Posterior vena cava (tissue), 2 donors: Measurements from ENCODE around the gene DNAJC17. TPM values are rescaled to one million over a fixed set of nuclear protein-coding genes. Genes with fewer than 3 reads are reported as not detected.

Source experiments
- DNase-seq: peaks from one replicate; pipeline ENCODE4 v3.0.0-alpha.2; 2020; ENCODE audit warnings: low spot score
- intact Hi-C, 2 donors: fragments of 100-400 bp; cut with DNase I; formaldehyde crosslinking; loops; one replicate each; pipeline versions ENCODE4 v1.14.1 to v1.14.2; 2022 to 2023
- total RNA-seq, 2 donors: library from RNA; stranded (reverse); fragmentation: NEBNext Ultra II Directional; extraction: Animal tissue kit (Norgen Biotek cat#: 25700); gene quantifications; one replicate each; pipeline ENCODE4 v1.2.1, GENCODE V29; 2021
- donor health status: DM: yes; HTN: yes; CAD: no.
- donor health status: DM: yes; HTN: yes; CAD: no.

Gene DNAJC17
- total RNA-seq, 2 donors from 2014 or later, result 18.3 to 22.9 TPM

- no peak for DNase-seq
- intact Hi-C loops, result no loop called here
Measured at GRCh38 chr15:40750885-40751284, 56.4 kb downstream of the DNAJC17 start.

- intact Hi-C loops, result no loop called here
Measured at GRCh38 chr15:40749151-40749630, 58.1 kb downstream of the DNAJC17 start.

GRCh38 chr15:40747685-40748631, 59.3 kb downstream of the DNAJC17 start:
- intact Hi-C loops, result no loop called here
- no peak for DNase-seq

More at GRCh38 chr15:40749151-40749630, 58.1 kb downstream of the DNAJC17 start:
- DNase-seq, result no peak

- intact Hi-C loops, result no loop called here
- DNase-seq, result no peak
Measured at GRCh38 chr15:40746916-40747418, 60.3 kb downstream of the DNAJC17 start.

GRCh38 chr15:40744815-40745152, 62.5 kb downstream of the DNAJC17 start:
- DNase-seq, result no peak
- intact Hi-C loops, result no loop called here

- intact Hi-C loops, result no loop called here
- no peak for DNase-seq
Measured at GRCh38 chr15:40743921-40744814, 63.1 kb downstream of the DNAJC17 start.

- intact Hi-C loops, result no loop called here
- no peak for DNase-seq
Measured at GRCh38 chr15:40743485-40743901, 63.8 kb downstream of the DNAJC17 start.

- DNase-seq, result no peak
- intact Hi-C loops, result loop anchor here in 1 of 2 donors (1.0 kb wide), 1 partner anchor 20 kb away; no protein-coding TSS in a partner anchor
Measured at GRCh38 chr15:40739854-40740253, 67.4 kb downstream of the DNAJC17 start.

GRCh38 chr15:40739047-40739446, 68.2 kb downstream of the DNAJC17 start:
- intact Hi-C loops, result loop anchor here in 1 of 2 donors (1.0 kb wide), 1 partner anchor 21 kb away; no protein-coding TSS in a partner anchor
- no peak for DNase-seq

- intact Hi-C loops, result no loop called here
- no peak for DNase-seq
Measured at GRCh38 chr15:40737048-40737447, 70.2 kb downstream of the DNAJC17 start.

GRCh38 chr15:40736575-40736974, 70.7 kb downstream of the DNAJC17 start:
- no peak for DNase-seq
- intact Hi-C loops, result no loop called here

GRCh38 chr15:40731034-40731433, 76.2 kb downstream of the DNAJC17 start:
- DNase-seq, result no peak
- intact Hi-C loops, result no loop called here

GRCh38 chr15:40723919-40724318, 83.4 kb downstream of the DNAJC17 start:
- intact Hi-C loops, result no loop called here
- DNase-seq, result no peak

- DNase-seq, result no peak
- intact Hi-C loops, result no loop called here
Measured at GRCh38 chr15:40722934-40723333, 84.3 kb downstream of the DNAJC17 start.

GRCh38 chr15:40722354-40722753, 84.9 kb downstream of the DNAJC17 start:
- intact Hi-C loops, result no loop called here
- no peak for DNase-seq

GRCh38 chr15:40721701-40722100, 85.6 kb downstream of the DNAJC17 start:
- intact Hi-C loops, result no loop called here
- DNase-seq, result no peak

- no peak for DNase-seq
- intact Hi-C loops, result no loop called here
Measured at GRCh38 chr15:40716165-40716564, 91.1 kb downstream of the DNAJC17 start.
